GM21360 (cell line): Measurements from ENCODE around the gene HOXB6.

Source experiments
- ATAC-seq: cut with Tn5 transposase; IDR thresholded peaks from one replicate; pipeline ENCODE4 v1.9.1; 2021; ENCODE audit warnings: mild to moderate bottlenecking, moderate library complexity; ENCODE audit not compliant: unreplicated experiment

Gene HOXB6

DNA sequence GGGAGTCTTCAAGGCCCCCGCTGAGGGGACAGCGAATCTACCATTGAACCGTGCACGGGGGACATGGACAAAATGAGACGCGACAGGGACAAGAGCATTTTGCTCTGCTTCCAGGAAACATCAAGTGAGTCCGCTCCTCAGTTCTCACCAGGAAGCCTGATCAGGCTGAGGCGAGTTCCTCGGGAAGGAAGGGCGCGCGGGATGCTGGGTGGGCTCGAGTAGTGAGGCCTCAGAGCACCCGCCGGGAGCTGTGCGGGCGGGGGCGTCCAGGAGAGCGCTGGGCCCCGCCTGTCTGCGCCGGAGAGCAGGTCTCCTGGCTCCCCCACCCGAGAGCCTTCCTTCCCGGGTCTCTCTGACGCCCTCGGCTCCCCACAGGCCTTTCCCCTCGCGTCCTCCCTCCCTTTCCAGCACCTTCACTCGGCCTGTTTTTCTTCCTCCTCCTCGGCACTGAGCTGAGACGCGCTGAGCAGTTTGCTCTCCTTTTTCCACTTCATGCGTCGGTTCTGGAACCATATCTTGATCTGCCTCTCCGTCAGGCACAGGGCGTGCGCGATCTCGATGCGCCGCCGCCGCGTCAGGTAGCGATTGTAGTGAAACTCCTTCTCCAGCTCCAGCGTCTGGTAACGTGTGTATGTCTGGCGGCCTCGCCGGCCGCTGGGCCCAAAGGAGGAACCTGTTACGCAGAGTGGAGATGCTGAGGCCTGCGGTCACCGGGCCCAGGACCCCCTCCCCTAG lies 8.6 kb downstream of the HOXB6 start:
- no peak for ATAC-seq

- no peak for ATAC-seq
Measured at GRCh38 chr17:48595278-48595999, 9.3 kb downstream of the HOXB6 start.

DNA sequence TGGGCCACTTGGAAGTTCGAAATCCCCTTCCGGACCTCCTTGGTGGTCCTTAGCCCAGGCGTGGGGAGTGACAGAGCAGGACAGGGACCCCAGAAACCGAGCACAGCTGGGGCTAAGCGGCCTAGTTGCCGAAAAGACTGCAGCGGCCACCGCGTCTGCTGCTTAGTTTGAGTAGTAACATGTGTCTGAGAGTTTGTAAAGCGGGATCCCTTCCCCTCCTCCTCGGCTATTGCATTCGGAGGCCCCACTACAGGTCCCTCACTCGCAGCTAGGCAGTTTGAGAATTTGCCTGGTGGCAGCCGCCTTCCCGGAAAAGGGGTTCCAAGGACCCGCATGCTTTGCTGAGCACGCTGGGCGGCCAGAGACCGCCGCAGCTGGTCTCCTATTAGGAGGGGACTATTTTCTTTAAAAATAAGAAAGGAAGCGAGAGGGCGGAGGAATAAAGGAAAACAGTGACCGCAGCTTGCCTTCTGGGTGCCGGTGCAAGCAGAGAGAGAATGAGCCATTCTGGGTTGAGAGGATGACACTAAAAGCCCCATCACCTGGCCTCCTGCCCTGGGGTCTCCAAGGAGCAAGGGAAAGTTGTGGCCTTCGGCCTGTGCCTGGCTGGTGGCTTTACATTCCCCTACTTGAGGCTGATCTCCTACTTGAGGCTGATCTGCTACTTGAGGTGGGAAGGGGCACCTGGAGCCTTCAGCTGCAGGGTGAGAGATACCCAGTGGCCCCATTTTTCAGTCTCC lies 10.1 kb downstream of the HOXB6 start:
- no peak for ATAC-seq

DNA sequence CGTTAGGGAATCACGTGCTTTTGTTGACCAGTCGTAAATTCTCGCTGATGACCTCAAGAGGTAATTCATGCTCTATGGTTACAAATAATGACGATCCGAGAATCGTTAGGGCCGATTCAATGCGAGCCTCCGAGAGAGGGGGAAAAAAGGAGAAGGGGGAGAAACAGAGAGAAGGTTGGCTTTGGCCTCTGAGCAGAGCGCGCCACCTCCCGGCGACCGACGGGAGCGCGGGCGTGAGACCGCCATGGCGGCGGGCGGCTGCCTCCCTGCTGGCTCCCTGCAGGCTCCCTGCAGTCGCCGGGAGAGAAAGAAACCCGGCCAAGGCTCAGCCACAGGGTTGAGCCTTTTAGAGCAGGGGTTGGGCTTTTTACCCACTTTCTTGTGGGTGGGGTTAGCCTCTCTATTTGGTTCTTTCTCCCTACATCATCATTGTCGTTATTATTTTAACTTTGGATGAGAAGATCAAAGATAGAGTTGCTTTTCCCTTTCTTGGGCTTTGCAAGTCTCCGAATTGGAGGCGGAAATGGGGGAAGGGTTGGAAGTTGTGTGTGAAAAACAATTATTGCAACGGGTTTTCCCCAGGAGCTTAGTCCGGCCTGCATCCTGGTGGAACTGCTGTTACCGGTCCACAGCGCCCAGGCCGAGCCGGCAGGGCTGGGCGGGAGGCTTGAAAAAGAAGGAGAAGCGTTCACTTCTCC lies 10.8 kb downstream of the HOXB6 start:
- ATAC-seq, result no peak

- ATAC-seq, result no peak
Measured at GRCh38 chr17:48593126-48593829, 11.5 kb downstream of the HOXB6 start, which contains the start of gene HOXB5. TSS of gene HOXB5 (minus strand) at chr17:48593779. CDS start at chr17:48593682, 97 bp downstream.

- no peak for ATAC-seq
Measured at GRCh38 chr17:48592577-48592976, 12.2 kb downstream of the HOXB6 start.

GRCh38 chr17:48592057-48592514 lies 12.7 kb downstream of the HOXB6 start:
- no peak for ATAC-seq

- ATAC-seq, result no peak
Measured at GRCh38 chr17:48591255-48592056, 13.3 kb downstream of the HOXB6 start.

- ATAC-seq, result no peak
Measured at GRCh38 chr17:48590607-48591161, 14.1 kb downstream of the HOXB6 start.

GRCh38 chr17:48589831-48590606 lies 14.8 kb downstream of the HOXB6 start, which contains the start of gene HOXB3:
TSS of gene HOXB3 (minus strand) at chr17:48590241. CDS start at chr17:48552474, 37,767 bp downstream.
- no peak for ATAC-seq

DNA sequence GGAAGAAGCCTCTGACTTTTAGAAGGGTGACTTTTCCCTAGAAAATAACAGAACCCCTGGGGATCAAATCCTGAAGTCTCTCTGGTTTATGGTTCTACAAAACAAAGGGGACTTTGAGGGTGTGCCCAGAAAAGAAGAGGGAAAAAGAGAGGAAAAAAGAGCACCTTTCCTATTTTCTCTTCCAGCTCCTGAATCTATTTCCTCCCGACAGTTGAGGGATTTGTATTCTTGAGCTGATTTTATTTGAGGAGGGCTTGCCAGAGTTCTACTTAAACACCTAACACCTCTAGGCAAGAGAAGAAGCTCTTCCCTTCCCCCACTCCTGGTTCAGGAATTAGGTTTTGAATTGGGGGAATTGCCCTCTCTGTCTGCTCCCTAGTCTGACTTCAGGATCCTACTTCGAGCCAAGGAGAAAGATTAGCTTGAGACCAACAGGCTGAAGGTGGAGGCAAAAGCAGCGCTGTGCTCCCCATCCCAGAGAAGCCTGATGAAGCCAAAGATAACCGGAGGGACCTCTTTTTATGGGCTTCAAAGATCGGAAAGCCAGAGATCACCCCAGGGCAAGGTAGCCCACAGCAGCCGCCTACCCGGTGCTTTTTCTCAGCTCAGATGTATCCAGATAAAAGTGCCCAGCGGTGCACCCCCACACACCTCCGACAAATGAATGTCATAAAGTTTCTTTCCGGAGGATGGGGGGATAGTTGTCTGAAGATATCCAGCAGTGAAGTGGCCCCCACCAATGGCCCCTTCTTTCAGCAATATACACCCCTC lies 15.5 kb downstream of the HOXB6 start:
- ATAC-seq, result no peak

- no peak for ATAC-seq
Measured at GRCh38 chr17:48588528-48588927, 16.3 kb downstream of the HOXB6 start.

DNA sequence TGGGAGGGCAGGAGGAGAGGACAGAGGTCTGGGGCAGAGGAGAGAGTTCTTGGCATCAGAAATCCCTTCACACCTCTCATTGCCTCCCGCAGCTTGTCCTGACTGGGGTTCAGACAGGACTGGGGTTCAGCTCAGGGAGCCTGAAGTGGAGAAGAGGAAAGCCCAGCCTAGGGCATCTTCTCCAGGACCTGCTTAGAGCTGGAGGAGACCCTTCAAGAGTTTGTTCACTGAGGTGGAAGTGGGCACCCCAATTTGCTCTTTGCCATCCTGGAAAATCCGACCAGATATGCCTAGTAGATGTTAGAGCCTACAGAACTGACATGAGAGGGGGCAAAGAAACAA lies 16.7 kb downstream of the HOXB6 start:
- ATAC-seq, result no peak

DNA sequence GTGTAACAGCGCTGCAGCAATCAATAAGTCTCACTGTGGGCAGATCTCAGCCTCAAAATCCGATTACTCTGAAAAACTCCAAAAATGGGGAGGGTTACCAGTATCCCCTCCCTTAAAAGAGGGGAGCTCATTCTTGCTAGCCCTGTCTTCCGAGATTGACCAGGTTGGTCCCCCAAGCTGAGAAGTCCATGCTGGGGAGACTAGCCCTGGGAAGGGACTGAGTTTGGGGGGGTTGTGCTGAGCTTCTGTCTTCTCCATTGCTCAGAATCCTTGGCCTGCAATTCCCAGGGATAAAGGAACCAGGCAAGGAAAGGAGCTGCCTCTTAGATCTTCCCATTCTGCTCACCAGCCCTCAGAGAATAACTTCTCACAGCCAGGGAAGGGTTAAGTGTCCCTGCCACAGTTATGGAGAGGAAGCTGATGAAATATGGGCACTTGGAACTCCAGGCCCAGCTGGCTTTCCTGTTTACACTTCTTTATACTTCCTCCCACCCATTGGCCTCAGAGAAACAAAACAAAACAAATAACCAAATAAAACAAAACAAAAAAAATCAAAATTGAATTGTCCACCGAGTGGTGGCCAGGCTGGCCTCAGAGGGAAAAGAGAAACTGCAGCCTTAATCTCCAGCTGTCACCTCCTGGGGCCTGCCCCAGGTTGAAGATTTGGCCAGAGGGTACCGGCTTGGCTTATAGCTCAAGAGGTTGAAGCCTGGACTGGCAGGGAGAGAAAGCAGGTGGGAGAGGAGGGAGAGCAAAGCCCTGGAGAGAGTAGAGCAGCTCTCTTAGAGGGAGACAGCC lies 17.3 kb downstream of the HOXB6 start:
- ATAC-seq, result no peak

- no peak for ATAC-seq
Measured at GRCh38 chr17:48586355-48587258, 18.2 kb downstream of the HOXB6 start.

DNA sequence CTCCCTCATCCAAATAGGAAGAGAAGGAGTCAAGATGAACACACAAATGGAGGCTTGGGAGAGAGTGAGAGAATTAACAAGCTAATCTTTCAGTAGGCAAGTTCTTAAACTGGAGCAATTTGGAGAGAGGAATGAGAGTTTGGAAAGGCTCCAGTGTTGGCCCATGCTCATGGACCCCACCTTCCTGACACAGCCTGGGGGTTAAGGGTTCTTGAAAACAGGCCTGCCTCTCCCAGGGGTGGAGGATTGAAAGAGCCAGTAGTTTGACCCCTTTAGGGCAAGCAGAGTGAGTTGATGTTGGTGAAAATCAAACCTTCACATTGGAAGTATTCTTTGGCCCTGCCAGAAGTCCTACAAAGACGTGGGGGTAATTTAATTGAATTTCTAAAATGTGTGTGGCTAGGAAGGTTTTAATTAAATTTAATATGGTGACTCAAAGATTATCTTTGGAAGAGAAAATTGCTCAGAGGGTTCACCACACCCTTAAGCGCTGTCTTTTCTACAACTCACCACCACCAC lies 20.5 kb downstream of the HOXB6 start:
- ATAC-seq, result no peak
